Stimulated activated CD4-positive, alpha-beta T cell treated with anti-CD3 and anti-CD28 coated beads, Interleukin-2, amount 100 ng/mL, for 4 hours (primary cell): Measurements from ENCODE around the gene CYBA.

Source experiments
- DNase-seq: peaks from one replicate; pipeline ENCODE4 v3.0.0-alpha.2; 2020; ENCODE audit warnings: low read depth

Gene CYBA

GRCh38 chr16:88631384-88631783 is 19.5 kb downstream of the CYBA start:
- no peak for DNase-seq

GRCh38 chr16:88630941-88631340 is 19.9 kb downstream of the CYBA start:
- DNase-seq = no peak

- no peak for DNase-seq
Observed at GRCh38 chr16:88630433-88630832, 20.4 kb downstream of the CYBA start.

- no peak for DNase-seq
Observed at GRCh38 chr16:88629835-88630234, 21.0 kb downstream of the CYBA start.

- DNase-seq = no peak
Observed at GRCh38 chr16:88628512-88628974, 22.3 kb downstream of the CYBA start.

- DNase-seq = no peak
Observed at GRCh38 chr16:88627531-88628411, 23.1 kb downstream of the CYBA start.

GRCh38 chr16:88626646-88627045 is 24.2 kb downstream of the CYBA start:
- no peak for DNase-seq

- DNase-seq = no peak
Observed at GRCh38 chr16:88624977-88625576, 25.8 kb downstream of the CYBA start.

- no peak for DNase-seq
Observed at GRCh38 chr16:88624481-88624880, 26.4 kb downstream of the CYBA start.

GRCh38 chr16:88623858-88624257 is 27.0 kb downstream of the CYBA start:
- DNase-seq = no peak

- no peak for DNase-seq
Observed at GRCh38 chr16:88622866-88623265, 28.0 kb downstream of the CYBA start.

- no peak for DNase-seq
Observed at GRCh38 chr16:88622125-88622524, 28.7 kb downstream of the CYBA start.

- DNase-seq = peak; percentile 26
Observed at GRCh38 chr16:88619859-88620815, 30.7 kb downstream of the CYBA start.

- DNase-seq = no peak
Observed at GRCh38 chr16:88618956-88619667, 31.7 kb downstream of the CYBA start.

GRCh38 chr16:88618182-88618955 is 32.5 kb downstream of the CYBA start:
- DNase-seq = no peak

- DNase-seq = no peak
Observed at GRCh38 chr16:88617268-88618031, 33.4 kb downstream of the CYBA start.

GRCh38 chr16:88616736-88617135 is 34.1 kb downstream of the CYBA start:
- DNase-seq = no peak

GRCh38 chr16:88616320-88616719 is 34.5 kb downstream of the CYBA start:
- no peak for DNase-seq

GRCh38 chr16:88614818-88615580 is 35.9 kb downstream of the CYBA start:
- no peak for DNase-seq
